ENCODE results near the gene ZNF500. TPM values are rescaled to one million over a fixed set of nuclear protein-coding genes. Genes with fewer than 3 reads are reported as not detected.
"Not testable (repeated sequence)": the region's sequence is repeated elsewhere in the genome, so short reads cannot be mapped to it uniquely, and the experiment has no call there.

The ZNF500 gene
- total and polyA plus RNA-seq, 4 donors: 3.0 to 7.4 (median 5.0) TPM

DNA sequence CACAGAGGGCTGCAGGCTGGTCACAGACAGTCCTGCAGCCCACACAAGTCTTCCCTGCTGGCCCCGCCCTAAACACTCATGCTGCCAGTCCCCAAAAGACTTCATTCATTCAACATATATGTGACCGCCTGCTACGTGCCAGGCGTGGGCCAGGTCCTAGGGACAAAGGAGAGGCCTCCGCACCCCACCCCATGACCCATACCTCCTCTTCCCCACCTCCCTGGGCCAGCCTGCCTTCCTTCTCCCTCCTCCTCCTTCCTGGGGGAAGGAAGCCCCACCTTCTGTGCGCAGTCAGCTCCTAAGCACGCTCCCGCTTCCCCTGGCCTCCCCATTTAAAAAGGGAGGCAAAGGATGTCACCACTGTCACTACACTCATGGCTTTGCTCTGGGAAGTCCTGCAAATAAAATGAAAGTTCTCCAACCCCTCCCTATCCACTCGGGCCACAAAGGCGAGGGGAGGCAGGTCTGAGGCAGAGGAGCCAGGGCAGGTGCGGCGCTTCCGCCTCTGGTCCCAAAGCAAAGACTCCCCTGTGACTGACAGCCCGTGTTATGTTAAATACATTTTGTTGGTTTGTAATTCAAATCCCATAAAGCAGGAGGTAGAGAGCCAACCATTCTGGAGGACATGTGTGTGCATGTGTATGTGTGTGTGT is 23.6 kb downstream of the ZNF500 start:
- 44% methylated on average over 14 of the region's 14 CpGs for WGBS
- no peak for DNase-seq (ENCODE audit: low spot score)
- no peak overlapping the region for H3K27ac ChIP-seq (ENCODE audit: low read depth in 1 of 2, low read length in 2 of 2)
- no peak overlapping the region for H3K4me3 ChIP-seq (ENCODE audit: low read depth in 1 of 3, low read length in 3 of 3)
- H3K36me3 ChIP-seq (ENCODE audit: control insufficient read depth in 4 of 4, insufficient read depth in 3 of 4, low read depth in 1 of 4, low read length in 3 of 4): no peaks in the 10 kb centered on the region
- H3K9ac ChIP-seq (ENCODE audit: low read depth in 1 of 2, low read length in 2 of 2): no peak overlapping the region
- TF ChIP-seq HNF4G (IDR thresholded peaks at IDR 0.05): no peak
- TF ChIP-seq, protein P1, sequence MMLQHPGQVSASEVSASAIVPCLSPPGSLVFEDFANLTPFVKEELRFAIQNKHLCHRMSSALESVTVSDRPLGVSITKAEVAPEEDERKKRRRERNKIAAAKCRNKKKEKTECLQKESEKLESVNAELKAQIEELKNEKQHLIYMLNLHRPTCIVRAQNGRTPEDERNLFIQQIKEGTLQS (IDR thresholded peaks at IDR 0.05): no peak
- no peak for TF ChIP-seq EGR1 (IDR thresholded peaks at IDR 0.05; ENCODE audit: low read depth in 2 of 2)
- TF ChIP-seq, protein P2, sequence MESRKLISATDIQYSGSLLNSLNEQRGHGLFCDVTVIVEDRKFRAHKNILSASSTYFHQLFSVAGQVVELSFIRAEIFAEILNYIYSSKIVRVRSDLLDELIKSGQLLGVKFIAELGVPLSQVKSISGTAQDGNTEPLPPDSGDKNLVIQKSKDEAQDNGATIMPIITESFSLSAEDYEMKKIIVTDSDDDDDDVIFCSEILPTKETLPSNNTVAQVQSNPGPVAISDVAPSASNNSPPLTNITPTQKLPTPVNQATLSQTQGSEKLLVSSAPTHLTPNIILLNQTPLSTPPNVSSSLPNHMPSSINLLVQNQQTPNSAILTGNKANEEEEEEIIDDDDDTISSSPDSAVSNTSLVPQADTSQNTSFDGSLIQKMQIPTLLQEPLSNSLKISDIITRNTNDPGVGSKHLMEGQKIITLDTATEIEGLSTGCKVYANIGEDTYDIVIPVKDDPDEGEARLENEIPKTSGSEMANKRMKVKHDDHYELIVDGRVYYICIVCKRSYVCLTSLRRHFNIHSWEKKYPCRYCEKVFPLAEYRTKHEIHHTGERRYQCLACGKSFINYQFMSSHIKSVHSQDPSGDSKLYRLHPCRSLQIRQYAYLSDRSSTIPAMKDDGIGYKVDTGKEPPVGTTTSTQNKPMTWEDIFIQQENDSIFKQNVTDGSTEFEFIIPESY (IDR thresholded peaks at IDR 0.05): no peak
- TF ChIP-seq FOXA2 (IDR thresholded peaks at IDR 0.05): no peak
- TF ChIP-seq, protein P3, sequence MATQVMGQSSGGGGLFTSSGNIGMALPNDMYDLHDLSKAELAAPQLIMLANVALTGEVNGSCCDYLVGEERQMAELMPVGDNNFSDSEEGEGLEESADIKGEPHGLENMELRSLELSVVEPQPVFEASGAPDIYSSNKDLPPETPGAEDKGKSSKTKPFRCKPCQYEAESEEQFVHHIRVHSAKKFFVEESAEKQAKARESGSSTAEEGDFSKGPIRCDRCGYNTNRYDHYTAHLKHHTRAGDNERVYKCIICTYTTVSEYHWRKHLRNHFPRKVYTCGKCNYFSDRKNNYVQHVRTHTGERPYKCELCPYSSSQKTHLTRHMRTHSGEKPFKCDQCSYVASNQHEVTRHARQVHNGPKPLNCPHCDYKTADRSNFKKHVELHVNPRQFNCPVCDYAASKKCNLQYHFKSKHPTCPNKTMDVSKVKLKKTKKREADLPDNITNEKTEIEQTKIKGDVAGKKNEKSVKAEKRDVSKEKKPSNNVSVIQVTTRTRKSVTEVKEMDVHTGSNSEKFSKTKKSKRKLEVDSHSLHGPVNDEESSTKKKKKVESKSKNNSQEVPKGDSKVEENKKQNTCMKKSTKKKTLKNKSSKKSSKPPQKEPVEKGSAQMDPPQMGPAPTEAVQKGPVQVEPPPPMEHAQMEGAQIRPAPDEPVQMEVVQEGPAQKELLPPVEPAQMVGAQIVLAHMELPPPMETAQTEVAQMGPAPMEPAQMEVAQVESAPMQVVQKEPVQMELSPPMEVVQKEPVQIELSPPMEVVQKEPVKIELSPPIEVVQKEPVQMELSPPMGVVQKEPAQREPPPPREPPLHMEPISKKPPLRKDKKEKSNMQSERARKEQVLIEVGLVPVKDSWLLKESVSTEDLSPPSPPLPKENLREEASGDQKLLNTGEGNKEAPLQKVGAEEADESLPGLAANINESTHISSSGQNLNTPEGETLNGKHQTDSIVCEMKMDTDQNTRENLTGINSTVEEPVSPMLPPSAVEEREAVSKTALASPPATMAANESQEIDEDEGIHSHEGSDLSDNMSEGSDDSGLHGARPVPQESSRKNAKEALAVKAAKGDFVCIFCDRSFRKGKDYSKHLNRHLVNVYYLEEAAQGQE (IDR thresholded peaks at IDR 0.05): no peak
- TF ChIP-seq, protein P4, sequence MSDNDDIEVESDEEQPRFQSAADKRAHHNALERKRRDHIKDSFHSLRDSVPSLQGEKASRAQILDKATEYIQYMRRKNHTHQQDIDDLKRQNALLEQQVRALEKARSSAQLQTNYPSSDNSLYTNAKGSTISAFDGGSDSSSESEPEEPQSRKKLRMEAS (IDR thresholded peaks at IDR 0.05): no peak
- TF ChIP-seq, protein P5, sequence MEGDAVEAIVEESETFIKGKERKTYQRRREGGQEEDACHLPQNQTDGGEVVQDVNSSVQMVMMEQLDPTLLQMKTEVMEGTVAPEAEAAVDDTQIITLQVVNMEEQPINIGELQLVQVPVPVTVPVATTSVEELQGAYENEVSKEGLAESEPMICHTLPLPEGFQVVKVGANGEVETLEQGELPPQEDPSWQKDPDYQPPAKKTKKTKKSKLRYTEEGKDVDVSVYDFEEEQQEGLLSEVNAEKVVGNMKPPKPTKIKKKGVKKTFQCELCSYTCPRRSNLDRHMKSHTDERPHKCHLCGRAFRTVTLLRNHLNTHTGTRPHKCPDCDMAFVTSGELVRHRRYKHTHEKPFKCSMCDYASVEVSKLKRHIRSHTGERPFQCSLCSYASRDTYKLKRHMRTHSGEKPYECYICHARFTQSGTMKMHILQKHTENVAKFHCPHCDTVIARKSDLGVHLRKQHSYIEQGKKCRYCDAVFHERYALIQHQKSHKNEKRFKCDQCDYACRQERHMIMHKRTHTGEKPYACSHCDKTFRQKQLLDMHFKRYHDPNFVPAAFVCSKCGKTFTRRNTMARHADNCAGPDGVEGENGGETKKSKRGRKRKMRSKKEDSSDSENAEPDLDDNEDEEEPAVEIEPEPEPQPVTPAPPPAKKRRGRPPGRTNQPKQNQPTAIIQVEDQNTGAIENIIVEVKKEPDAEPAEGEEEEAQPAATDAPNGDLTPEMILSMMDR (IDR thresholded peaks at IDR 0.05; ENCODE audit: low read depth, low read length, missing input control): no peak
- H3K9me3 ChIP-seq (ENCODE audit: control insufficient read depth in 4 of 4, low read length in 3 of 4): no peaks in the 10 kb centered on the region
- peaks cover 0 to 6% (median 3%) of the 10 kb centered on the region in 4 donors for H3K4me1 ChIP-seq (ENCODE audit: control insufficient read depth in 4 of 4, insufficient read depth in 4 of 4, low read length in 3 of 4)
- no peaks in the 10 kb centered on the region for H3K27me3 ChIP-seq (ENCODE audit: control insufficient read depth in 4 of 4, insufficient read depth in 4 of 4, low read length in 3 of 4)

DNA sequence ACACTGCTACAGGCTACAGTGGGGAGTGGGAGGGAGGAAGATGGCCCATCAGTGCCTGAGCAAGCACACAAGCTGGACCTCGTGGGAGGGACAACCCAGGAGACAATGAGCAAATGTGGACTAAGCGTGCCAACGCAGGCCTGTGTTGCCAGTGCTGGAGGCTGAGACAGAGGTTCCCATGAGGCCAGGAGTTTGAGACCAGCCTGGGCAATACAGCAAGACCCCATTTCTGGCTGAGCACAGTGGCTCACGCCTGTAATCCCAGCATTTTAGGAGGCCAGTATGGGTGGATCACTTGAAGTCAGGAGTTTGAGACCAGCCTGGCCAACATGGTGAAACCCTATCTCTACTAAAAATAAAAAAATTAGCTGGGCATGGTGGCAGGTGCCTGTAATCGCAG is 28.6 kb downstream of the ZNF500 start:
- not testable (repeated sequence) for H3K9me3 ChIP-seq (ENCODE audit: control insufficient read depth in 4 of 4, low read length in 3 of 4); H3K36me3 ChIP-seq (ENCODE audit: control insufficient read depth in 4 of 4, insufficient read depth in 3 of 4, low read depth in 1 of 4, low read length in 3 of 4); DNase-seq (ENCODE audit: low spot score); H3K9ac ChIP-seq (ENCODE audit: low read depth in 1 of 2, low read length in 2 of 2); H3K4me3 ChIP-seq (ENCODE audit: low read depth in 1 of 3, low read length in 3 of 3); H3K27ac ChIP-seq (ENCODE audit: low read depth in 1 of 2, low read length in 2 of 2); H3K27me3 ChIP-seq (ENCODE audit: control insufficient read depth in 4 of 4, insufficient read depth in 4 of 4, low read length in 3 of 4)
- WGBS: 84% methylated on average over 5 of the region's 5 CpGs
- peaks cover 4 to 14% (median 8%) of the 10 kb centered on the region in 4 donors for H3K4me1 ChIP-seq (ENCODE audit: control insufficient read depth in 4 of 4, insufficient read depth in 4 of 4, low read length in 3 of 4)
